Measurements from ENCODE around the gene TFAP2B.

GRCh38 chr6:50829898-50830444 is 11.3 kb downstream of the TFAP2B start:
- no peak for TF ChIP-seq CTCF (IDR thresholded peaks at IDR 0.05)
- no peak for TF ChIP-seq POLR2AphosphoS5 (IDR thresholded peaks at IDR 0.05)
- no peak for TF ChIP-seq EP300 (IDR thresholded peaks at IDR 0.05; ENCODE audit: low read depth)
